HepG2 (cell line): Measurements from ENCODE around the gene CASP5. TPM values are rescaled to one million over a fixed set of nuclear protein-coding genes. Genes with fewer than 3 reads are reported as not detected.
A peak's percentile ranks its signal among the peaks of the same experiment; 100 is the strongest.

Experiments used
- EEA1 ChIP-seq: sonication (generic); formaldehyde crosslinking; IDR thresholded peaks from 2 replicates; pipeline ENCODE4 v1.5.1; 2020; ENCODE audit warnings: mild to moderate bottlenecking, missing genetic modification reagents, borderline replicate concordance
- ESRRA ChIP-seq: sonication (generic); formaldehyde crosslinking; IDR thresholded peaks from 2 replicates; pipeline ENCODE4 v1.5.1; 2020; ENCODE audit warnings: mild to moderate bottlenecking, low read depth, missing genetic modification reagents
- KAT8 ChIP-seq: IDR thresholded peaks from 2 replicates; pipeline ENCODE4 v1.6.1; 2016; ENCODE audit warnings: missing genetic modification reagents, missing compliant biosample characterization
- MIXL1 ChIP-seq: IDR thresholded peaks from 2 replicates; pipeline ENCODE4 v1.6.1; 2016
- MZF1 ChIP-seq: sonication (generic); formaldehyde crosslinking; IDR thresholded peaks from 2 replicates; pipeline ENCODE4 v1.8.1; 2023; ENCODE audit warnings: mild to moderate bottlenecking, missing genetic modification reagents, borderline replicate concordance
- NCOA1 ChIP-seq: sonication (generic); formaldehyde crosslinking; IDR thresholded peaks from 2 replicates; pipeline ENCODE4 v1.9.0; 2021; ENCODE audit warnings: missing genetic modification reagents
- POGZ ChIP-seq: sonication (generic); formaldehyde crosslinking; IDR thresholded peaks from 2 replicates; pipeline ENCODE4 v1.4.0; 2020; ENCODE audit warnings: mild to moderate bottlenecking, missing genetic modification reagents
- RFX1 ChIP-seq: fragments of 450-650 bp; IDR thresholded peaks from 2 replicates; pipeline ENCODE4 v1.6.1; 2017
- RFXANK ChIP-seq: IDR thresholded peaks from 2 replicates; pipeline ENCODE4 v1.6.1; 2016
- SIX4 ChIP-seq: sonication (generic); formaldehyde crosslinking; IDR thresholded peaks from 2 replicates; pipeline ENCODE4 v1.4.0; 2020; ENCODE audit warnings: missing genetic modification reagents
- SNRNP70 ChIP-seq: fragments of 200-400 bp; formaldehyde crosslinking; IDR thresholded peaks from 2 replicates; pipeline ENCODE4 v1.6.1; 2017; ENCODE audit warnings: mild to moderate bottlenecking, low read depth, low read length, moderate library complexity
- TCF7L2 ChIP-seq: IDR thresholded peaks from 2 replicates; pipeline ENCODE4 v1.6.1; 2011; ENCODE audit warnings: mild to moderate bottlenecking, low read depth, low read length, moderate library complexity
- TERF1 ChIP-seq: sonication (generic); formaldehyde crosslinking; IDR thresholded peaks from 2 replicates; pipeline ENCODE4 v1.8.0; 2022; ENCODE audit warnings: mild to moderate bottlenecking, missing genetic modification reagents, moderate library complexity
- ZBTB43 ChIP-seq: sonication (generic); formaldehyde crosslinking; conservative IDR thresholded peaks from 2 replicates; pipeline ENCODE4 v1.4.0; 2020; ENCODE audit warnings: missing genetic modification reagents
- ZNF331 ChIP-seq: sonication (generic); formaldehyde crosslinking; IDR thresholded peaks from 2 replicates; pipeline ENCODE4 v1.4.0; 2020; ENCODE audit warnings: missing genetic modification reagents
- ZNF337 ChIP-seq: sonication (generic); formaldehyde crosslinking; IDR thresholded peaks from 2 replicates; pipeline ENCODE4 v1.5.1; 2020; ENCODE audit warnings: missing genetic modification reagents, low read depth, mild to moderate bottlenecking, borderline replicate concordance
- ZNF552 ChIP-seq: sonication (generic); formaldehyde crosslinking; IDR thresholded peaks from 2 replicates; pipeline ENCODE4 v1.9.0; 2022; ENCODE audit warnings: missing genetic modification reagents, mild to moderate bottlenecking, borderline replicate concordance
- ZNF564 ChIP-seq: sonication (generic); formaldehyde crosslinking; IDR thresholded peaks from 2 replicates; pipeline ENCODE4 v1.8.1; 2023; ENCODE audit warnings: mild to moderate bottlenecking, missing genetic modification reagents
- ZNF607 ChIP-seq: sonication (generic); formaldehyde crosslinking; IDR thresholded peaks from 2 replicates; pipeline ENCODE4 v1.5.1; 2020; ENCODE audit warnings: missing genetic modification reagents, mild to moderate bottlenecking, borderline replicate concordance
- ZSCAN12 ChIP-seq: sonication (generic); formaldehyde crosslinking; IDR thresholded peaks from 2 replicates; pipeline ENCODE4 v1.9.0; 2021; ENCODE audit warnings: mild to moderate bottlenecking, missing genetic modification reagents
- polyA plus RNA-seq, 8 experiments: library from polyadenylated mRNA; depleted of rRNA in 3 of 8; stranded (reverse) in 7 of 8; unstranded in 1 of 8; fragments of >200 nt; fragmentation: Illumina TruSeq in 4 of 8; extraction: Trizol in 4 of 8; gene quantifications; 2 replicates each; pipeline versions ENCODE4 v1.2.1 to v1.2.3, GENCODE V29; 2011 to 2016; ENCODE audit warnings: low read depth in 4 of 8, missing spikeins in 1 of 8, mixed read lengths in 1 of 8; ENCODE audit not compliant: insufficient read depth in 1 of 8
- total RNA-seq, 5 experiments: library from RNA; depleted of rRNA; stranded (reverse); fragments of >200 nt; fragmentation: Illumina TruSeq; extraction: Trizol; gene quantifications; 2 replicates each; pipeline ENCODE4 v1.2.3, GENCODE V29; 2016; ENCODE audit warnings: low read depth in 1 of 5
- TF ChIP-seq, protein P1 (sequence below): IDR thresholded peaks from 2 replicates; pipeline ENCODE4 v1.6.1; 2012; ENCODE audit warnings: inconsistent platforms

The CASP5 gene
- total and polyA plus RNA-seq, 2 of the 13 experiments (the other 11 are each of a cell fraction or from before 2014, with no cell fraction given), result not detected

GRCh38 chr11:105045676-105046296, 22.8 kb upstream of the CASP5 start (continued):
- TF ChIP-seq EEA1 (CRISPR knock-in tag) (no peak), ZNF337 (CRISPR knock-in tag) (no peak), ZSCAN12 (CRISPR knock-in tag) (no peak), RFX1 (no peak), ESRRA (CRISPR knock-in tag) (no peak), KAT8 (CRISPR knock-in tag) (no peak), TCF7L2 (no peak), SNRNP70 (no peak), SIX4 (CRISPR knock-in tag) (no peak), TERF1 (CRISPR knock-in tag) (no peak), ZNF331 (peak; percentile 53; the same call in 1 of the 2 replicates), ZNF564 (no peak), ZNF552 (CRISPR knock-in tag) (no peak), MZF1 (CRISPR knock-in tag) (no peak), MIXL1 (CRISPR knock-in tag) (no peak), ZBTB43 (CRISPR knock-in tag) (no peak), ZNF607 (CRISPR knock-in tag) (no peak), RFXANK (CRISPR knock-in tag) (no peak), POGZ (CRISPR knock-in tag) (peak; percentile 52; the same call in 1 of the 2 replicates), NCOA1 (no peak)
- TF ChIP-seq, protein P1, sequence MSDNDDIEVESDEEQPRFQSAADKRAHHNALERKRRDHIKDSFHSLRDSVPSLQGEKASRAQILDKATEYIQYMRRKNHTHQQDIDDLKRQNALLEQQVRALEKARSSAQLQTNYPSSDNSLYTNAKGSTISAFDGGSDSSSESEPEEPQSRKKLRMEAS, result no peak
